Activated naive CD4-positive, alpha-beta T cell treated with anti-CD3 and anti-CD28 coated beads, Interleukin-2, amount 50 U/mL, for 16 hours (primary cell): ENCODE data around the gene MOV10L1.

Source experiments
- DNase-seq: peaks from one replicate; pipeline ENCODE4 v3.0.0-alpha.2; 2020

MOV10L1 gene

DNA sequence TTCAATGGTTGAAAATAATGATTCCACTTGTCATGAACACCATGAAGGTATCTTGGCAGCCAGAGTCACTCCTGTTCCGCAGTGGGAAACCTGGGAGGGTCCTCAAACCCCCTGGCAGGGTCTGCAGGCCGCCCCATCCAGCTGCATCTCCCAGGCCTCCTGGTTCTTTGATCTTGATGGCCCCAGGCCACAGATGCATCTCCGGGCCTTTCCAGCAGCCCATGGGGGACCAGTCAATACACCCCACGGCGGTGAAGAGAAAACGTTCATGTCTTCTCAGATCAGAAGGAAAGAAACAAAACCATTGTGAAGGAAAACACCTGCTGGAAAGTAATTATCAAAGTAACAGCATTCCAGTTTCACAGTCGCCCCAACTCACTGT is 29.9 kb upstream of the MOV10L1 start:
- no peak for DNase-seq

DNA sequence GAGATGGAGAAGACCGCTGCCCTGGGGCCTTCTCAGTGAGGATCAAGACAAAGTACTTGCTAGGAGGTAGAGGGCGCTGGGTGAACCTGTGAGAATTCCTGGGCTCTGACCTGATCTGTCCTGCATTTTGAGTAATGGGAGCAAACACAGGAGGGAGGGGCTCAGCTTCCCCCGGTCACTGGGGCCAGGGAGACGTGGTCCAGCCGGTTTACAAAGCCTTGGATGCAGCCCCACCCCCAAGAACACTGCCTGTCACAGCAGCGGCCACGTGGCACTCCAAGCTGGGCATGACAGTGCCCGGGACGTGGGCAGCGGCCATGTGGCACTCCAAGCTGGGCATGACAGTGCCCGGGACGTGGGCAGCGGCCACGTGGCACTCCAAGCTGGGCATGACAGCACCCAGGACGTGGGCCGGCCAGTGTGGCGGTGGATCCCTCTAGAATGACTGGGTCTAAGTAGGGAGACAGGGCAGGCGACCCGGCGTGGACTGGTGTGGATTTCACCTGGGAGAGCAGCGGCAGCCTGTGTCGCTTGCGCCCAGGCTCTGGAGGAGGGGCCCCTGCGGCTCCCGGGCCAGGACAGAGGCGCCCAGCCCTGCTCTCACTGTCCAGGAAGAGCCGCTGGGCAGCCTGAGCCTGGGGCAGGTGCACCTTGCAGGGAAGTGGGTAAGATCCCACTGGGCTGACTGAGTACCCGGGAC is 29.2 kb upstream of the MOV10L1 start:
- DNase-seq = no peak

DNA sequence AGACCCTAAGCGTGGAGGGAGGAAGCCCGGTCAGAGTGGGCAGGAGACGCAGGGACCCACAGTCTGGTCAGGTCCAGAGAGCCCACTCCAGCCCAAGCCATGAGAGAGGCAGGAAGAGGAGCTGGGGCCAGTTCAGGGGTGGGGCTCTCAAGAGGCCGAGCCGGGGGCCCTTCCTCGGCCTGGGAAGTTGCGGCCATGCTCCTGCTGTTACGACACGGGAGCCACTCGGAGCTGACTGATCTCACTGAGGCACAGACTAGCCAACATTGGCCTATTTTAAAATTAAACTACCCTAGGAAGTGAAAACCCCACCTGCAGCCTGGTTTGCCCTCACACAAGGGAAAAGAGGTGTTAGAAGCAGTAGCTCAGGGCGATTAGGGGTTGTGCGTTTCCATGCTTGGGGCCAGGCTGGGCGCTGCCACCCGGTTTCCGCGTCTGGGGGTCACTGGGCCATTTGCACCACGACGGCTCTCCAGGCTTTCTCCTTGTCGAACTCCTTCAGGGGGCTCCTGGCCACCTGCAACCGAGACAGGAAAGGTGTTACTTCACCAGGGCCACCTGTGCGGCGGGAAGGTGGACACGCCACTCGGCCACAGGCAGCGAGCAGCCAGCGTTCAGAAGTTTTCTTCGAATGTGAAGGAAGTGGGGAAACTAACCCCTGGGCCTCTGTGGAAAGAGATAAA is 28.5 kb upstream of the MOV10L1 start:
- no peak for DNase-seq

DNA sequence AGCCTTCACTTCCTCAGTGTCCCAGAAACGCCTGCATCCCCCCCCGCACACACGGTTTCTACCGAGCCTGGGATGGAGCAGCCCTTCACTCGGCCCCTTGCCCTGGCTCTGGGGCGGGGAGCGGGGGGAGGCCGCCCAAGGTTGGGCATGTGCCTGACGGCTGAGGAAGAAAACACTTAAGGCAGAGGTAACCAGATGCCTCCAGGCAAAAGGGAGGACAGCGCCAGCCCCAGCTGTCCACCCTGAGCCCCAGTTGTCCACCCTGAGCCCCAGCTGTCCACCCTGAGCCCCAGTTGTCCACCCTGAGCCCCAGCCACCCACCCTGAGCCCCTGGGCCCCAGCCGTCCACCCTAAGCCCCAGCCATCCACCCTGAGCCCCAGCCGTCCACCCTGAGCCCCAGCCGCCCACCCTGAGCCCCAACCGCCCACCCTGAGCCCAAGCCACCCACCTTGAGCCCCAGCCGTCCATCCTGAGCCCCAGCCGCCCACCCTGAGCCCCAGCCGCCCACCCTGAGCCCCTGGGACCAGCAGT is 27.9 kb upstream of the MOV10L1 start:
- DNase-seq = no peak

DNA sequence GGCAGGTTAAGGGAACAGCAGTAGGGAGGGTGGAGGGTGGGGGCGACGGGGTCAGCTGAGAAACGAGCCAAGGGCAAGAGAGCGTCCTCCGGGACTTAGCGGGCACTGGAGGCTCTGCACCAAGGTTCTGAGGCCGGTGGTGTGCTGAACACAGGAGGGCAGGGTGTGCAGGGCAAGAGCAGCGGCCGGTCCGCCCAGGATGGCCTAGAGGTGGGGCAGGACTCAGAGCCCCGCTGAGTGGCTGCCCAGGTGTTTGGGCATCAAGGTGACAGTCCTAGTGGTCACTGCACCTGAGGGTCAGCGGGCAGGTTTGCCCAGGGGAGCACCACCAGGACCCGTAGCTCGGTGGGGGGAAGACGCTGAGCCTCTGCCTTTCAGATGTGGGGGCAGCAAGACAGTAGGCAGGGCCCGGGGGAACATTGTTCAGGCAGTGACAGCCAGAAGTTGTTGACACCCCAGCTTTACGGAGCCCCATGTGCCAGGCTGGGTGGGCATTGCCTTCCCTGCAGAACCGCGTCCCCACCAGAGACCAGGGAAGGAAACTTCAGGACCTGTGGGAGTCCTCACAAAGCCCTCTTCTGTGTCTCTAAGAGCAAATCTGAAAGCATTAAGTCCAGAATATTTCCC is 27.2 kb upstream of the MOV10L1 start:
- no peak for DNase-seq

DNA sequence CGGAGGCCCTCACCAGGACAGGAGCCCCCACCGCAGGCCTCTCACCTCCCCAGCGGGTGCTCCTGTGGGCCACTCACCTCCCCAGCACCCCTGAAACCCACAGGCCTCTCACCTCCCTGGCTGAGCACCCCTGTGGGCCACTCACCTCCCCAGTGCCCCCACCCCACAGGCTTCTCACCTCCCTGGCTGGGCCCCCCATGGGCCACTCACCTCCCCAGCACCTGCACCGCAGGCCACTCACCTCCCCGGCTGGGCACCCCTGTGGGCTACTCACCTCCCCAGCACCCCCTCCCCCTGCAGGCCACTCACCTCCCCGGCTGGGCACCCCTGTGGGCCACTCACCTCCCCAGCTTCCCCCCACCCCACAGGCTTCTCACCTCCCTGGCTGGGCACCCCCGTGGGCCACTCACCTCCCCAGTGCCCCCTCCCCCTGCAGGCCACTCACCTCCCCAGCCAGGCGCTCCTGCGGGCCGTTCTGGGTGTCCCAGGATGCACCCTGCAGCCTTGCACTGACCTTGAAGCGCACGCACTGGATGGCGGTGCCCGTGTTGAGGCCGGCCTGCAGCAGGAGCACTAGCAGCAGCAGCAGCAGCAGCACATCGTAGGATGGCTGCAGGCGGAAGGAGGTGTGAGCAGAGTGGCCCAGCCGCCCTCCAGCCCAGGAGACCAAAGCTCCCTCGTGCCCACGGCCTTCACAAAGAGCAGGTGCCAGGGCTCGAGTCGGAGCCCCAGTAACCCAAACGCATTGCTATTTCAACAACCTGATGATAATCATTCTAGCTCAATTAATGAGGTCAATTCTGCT is 26.0 kb upstream of the MOV10L1 start:
- no peak for DNase-seq

DNA sequence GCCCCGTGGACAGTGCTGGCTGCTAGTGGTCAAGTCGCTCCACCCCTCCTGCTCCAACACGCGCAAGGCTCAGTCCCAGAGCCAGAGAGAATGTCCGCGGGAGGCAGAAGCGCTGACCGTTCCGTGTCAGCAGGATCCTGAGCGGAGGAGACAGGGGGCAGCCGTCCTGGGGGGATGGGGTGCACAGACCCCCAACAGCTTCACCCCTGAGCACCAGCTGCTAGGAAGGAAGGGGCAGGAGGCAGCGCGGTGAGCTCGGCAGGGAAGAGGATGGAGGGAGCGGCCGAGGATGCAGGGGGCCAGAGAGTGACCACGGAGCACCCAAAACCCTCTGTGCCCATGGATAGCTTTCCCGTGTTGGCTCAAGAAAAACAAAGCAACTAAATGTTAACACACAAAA is 25.4 kb upstream of the MOV10L1 start:
- no peak for DNase-seq

DNA sequence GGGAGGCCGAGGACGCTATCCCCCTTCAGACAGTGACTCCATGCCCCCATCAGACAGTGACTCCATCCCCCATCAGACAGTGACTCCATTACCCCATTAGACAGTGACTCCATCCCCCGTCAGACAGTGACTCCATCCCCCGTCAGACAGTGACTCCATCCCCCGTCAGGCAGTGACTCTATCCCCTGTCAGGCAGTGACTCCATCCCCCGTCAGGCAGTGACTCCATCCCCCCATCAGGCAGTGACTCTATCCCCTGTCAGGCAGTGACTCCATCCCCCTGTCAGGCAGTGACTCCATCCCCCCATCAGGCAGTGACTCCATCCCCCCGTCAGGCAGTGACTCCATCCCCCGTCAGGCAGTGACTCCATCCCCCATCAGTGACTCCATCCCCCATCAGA is 22.6 kb upstream of the MOV10L1 start:
- DNase-seq = no peak

DNA sequence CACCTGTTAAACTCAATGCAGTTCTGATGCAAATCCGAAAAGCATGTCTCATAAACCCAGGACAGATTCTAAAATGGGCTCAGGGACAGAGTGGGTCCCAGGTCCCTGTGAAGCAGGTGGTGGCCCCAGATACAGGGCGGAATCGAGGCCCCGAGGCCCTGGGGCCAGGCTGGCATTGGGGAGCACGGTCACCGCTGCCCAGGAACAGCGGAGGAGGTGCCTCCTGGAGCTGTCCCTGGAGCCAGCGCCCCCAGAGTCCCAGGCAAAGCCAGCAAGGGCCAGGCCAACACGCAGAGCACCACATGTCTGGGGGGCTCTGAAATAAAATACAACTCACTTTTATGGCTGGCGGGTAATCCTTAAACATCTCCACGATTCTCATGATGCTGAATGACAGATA is 21.7 kb upstream of the MOV10L1 start:
- no peak for DNase-seq

DNA sequence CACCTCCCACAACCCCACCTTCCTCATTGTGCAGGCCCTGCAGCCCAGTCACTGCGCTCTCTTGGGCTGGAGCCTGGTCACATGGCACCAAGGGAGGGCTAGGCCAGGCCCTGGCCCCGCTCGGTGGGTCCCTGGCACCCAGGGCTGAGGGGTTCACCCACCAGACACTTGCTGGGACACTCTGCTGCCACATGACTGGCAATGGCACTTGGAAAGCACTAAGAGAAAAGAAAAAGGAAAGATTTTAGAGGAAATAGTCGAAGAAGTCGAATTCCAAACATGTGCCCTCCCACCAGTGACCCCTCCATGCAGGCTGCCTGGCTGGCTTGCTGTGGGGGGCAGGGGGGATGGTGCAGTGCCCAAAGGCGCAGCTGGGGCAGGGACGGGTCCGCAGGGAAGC is 19.4 kb upstream of the MOV10L1 start:
- no peak for DNase-seq

DNA sequence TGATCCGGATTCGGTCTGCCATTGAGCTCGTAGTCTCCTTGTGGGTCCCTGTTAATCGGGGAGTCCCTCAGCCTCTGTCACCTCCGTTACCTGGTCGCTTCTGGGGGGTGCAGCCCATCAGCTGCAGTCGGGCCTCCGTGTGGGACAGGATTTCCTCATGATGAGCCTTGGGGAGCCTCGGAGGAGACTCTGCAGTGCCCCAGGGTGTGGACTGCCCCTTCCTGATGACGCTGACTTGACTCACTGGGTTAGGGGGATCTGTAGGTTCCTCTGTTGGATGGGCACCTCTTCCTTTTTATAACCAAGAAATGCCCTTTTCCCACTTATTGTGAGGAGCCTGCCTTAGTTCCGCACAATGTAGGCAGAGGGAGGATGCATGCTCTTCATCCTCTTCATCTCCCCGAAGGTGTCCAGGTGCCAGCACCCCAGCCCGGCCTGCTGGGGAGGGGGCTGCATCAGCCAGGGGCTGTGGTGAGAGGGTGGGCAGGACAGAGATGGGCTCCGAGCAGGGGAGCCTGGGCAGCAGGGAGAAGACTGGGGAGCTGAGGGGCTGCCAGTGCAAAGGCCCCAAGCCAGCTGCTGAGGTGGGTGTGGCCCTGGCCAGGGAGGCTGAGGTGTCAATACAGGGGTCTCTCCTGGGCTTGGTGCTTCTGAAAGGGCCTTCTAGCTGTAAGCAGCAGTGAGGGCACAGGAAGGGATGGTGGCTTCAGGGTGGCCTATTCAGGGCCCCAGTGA is 18.2 kb upstream of the MOV10L1 start:
- DNase-seq = no peak

DNA sequence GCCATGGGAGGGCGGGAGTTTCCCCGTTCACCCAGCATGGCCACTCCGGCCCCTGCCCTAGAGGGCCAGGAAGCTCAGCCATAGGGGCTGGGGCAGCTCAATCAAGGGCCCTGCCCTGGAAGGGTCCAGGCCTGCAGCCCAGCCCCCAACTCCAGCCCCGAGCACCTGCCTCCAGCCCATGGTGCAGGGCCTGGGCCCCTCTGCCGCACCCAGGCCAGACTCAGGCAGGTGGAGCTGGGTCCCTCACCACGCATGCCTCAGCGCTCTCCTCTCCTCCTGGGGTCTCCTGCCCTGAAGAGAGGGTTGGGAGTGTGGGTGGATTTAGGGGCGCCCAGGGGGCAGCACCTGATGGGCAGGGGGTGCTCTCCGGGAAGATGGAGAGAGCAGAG is 17.6 kb upstream of the MOV10L1 start:
- no peak for DNase-seq

DNA sequence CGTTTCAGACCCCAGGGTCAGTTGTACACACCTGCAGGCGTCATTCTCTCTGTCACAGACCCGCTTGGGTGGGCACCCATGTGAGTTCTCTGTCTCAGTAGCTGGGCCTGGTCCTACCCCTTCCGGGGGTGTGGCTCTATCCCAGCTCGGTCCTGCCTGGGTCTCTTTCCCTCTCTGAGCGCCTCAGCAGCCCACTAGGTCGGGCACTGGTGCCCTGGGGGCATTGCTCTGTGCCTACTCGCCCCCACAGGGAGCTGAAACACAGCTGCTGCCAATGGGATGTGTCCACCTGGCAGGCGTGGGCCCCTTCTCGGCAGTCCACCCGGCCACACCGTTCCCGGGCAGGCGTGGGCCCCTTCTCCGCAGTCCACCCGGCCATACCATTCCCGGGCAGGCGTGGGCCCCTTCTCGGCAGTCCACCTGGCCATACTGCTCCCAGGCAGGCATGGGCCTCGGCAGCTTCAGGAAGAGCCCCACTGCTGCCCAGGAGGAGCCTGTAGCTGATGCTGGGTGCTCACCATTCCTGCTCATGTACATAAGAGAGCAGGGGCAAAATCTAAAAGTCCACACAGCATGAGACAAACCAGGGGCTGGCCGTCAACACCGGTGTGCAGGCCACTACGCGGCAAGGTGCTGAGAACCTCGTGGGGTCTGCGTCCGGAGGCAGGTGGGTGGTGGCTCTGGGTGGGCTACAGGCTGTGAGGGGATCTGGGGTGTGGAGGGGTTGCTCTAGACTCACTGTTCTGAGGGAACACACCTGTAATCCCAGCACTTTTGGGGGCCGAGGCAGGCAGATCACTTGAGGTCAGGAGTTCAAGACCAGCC is 16.9 kb upstream of the MOV10L1 start:
- no peak for DNase-seq

DNA sequence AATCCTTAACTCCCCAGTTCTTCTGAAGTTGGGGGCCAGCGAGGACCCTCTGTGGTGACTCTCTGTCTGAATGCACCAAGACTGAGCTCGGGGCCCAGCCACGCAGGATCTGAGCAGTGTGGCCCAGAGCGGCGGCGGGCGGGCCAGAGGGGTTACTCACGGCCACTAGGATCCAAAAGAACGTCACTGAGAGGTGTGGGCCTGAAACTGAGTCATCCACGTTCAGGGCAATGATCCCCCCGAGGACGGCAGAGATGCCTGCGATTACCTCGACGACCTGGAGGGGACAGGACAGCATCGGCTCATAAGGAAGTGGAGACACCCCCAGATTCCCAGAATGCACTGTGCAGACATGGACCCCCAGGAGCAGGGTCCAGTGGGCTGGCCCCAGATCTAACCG is 15.8 kb upstream of the MOV10L1 start:
- no peak for DNase-seq

DNA sequence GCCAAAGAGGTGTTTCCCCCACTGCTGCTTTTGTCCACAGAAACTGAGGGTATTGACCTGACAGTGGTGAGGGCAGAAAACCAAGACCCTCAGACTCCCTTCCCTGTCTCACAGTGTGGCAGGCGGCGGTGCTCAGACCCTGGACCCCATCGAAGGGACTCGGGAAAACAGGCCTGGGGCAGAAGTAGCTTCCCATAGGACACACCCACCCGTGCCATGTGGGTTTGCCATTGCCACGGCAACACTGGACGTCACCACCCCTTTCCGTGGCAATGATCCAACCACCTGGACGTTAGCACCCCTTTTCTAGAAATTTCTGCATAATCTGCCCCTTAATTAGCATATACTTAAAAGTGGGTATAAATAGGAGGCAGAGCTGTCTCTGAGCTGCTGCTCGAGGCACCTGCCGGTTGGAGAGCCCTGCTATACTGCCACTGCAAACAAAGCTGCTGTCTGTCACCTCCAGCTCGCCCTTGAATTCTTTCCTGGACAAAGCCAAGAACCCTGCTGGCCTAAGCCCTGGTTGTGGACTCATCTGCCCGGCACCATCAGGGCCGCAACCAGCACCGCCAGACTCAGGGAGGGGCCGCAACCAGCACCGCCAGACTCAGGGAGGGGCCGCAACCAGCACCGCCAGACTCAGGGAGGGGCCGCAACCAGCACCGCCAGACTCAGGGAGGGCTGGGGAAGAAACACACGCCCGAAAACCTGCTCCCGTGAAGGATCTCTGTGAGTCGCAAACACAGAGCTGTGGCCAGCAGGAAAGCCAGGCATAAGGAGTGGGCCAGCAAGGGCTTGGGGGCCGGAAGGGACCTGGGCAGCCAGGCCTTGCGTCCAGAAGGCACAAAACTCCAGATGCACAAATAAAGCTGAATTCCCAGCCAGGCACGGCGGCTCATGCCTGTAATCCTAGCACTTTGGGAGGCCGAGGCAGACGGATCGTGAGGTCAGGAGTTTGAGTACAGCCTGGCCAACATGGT is 15.0 kb upstream of the MOV10L1 start:
- DNase-seq = no peak

DNA sequence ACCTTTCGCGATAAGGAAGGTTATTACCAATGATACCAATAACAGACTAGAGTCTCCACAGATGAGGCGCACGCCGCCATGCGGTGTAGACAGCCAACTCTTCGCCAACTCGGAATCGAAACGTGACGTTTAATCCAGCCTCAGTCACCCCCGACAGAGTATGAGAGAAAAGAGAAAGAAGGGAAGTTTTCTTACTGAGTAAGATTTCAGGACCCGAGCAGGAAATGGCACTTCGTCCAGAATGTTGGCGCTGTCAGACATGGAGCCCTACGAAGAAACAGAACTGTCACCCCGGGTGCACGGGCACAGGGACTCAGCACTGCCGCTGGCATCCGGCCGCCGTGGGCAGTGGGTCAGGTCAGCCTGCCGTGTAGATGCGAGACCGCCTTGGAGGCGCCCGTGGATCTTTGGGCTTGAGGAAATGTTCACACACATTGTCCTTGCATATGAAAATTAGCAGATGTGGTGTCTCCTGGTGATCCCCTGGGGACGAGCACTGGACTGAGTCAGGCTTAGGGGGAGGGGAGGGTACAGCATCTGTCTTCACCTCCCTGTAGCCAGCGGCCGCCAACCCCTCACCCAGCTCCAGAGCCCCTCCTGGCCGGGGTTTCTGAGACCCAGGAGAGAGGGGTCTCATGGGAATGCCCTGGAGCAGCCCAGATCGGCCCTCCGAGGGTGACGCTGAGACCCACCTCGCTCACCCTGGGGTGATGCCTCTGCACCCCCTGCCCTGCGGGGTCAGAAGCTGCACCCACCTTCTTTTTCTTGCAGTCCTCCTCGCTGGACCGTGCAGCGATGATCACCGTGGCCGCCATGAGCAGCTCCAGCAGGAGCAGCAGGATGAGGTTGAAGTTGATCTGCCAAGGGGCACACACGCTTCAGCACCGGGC is 12.9 kb upstream of the MOV10L1 start:
- no peak for DNase-seq

DNA sequence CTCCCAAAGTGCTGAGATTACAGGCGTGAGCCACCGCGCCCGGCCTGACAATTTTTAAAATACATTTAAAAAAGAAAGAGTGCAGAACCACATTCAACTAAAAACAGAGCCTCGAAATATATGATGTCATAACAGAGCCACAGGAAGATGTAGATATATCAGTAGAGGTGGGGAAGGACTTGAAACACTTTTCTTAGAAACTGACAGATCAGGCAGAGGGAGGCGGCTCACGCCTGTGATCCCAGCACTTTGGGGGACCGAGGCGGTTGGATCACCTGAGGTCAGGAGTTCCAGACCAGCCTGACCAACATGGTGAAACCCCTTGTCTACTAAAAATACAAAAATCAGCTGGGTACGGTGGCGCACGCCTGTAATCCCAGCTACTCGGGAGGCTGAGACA is 11.6 kb upstream of the MOV10L1 start:
- no peak for DNase-seq

DNA sequence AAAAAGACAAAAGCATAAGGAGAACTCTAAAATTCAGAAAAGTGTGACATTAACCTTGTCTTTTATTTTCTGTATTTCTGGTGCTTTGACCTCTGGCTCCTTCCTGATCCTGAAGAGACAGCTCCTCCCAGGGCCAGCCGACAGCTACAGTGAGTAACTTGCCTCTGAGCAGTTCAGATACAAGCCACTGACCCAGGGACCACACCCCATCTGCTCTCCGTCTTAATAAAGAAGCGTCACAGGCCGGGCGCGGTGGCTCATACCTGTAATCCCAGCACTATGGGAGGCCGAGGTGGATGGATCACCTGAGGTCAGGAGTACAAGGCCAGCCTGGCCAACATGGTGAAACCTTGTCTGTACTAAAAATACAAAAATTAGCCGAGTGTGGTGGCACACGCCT is 11.0 kb upstream of the MOV10L1 start:
- DNase-seq = no peak

DNA sequence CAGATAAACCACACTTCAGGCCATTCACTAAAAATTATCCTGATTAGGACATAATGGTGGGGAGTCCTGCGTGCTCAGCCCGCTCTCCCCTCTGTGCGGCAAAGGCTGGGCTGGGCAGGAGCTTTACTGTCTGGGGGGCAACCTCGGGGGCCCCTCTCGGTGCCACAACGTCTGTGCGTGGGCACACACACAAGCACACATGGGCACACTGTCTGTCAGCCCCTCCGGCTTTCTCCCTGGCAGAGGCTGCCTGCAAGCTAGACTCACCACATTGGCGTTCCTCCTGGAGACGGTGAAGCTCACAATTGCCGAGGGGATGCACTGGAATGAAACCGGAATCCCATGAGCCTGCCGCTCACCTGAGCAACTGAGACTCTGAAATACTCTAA is 9.7 kb upstream of the MOV10L1 start:
- no peak for DNase-seq
